GM04504 (cell line): ENCODE measurements around the gene NEDD4L.
A peak's percentile ranks its signal among the peaks of the same experiment; 100 is the strongest.

Source experiments
- DNase-seq: peaks from one replicate; pipeline ENCODE4 v3.0.0-alpha.2; 2012; ENCODE audit warnings: low read depth

The NEDD4L gene

GRCh38 chr18:58118536-58118935 is 74.5 kb downstream of the NEDD4L start:
- DNase-seq = no peak

- DNase-seq = no peak
Measured at GRCh38 chr18:58119819-58120218, 75.8 kb downstream of the NEDD4L start.

DNA sequence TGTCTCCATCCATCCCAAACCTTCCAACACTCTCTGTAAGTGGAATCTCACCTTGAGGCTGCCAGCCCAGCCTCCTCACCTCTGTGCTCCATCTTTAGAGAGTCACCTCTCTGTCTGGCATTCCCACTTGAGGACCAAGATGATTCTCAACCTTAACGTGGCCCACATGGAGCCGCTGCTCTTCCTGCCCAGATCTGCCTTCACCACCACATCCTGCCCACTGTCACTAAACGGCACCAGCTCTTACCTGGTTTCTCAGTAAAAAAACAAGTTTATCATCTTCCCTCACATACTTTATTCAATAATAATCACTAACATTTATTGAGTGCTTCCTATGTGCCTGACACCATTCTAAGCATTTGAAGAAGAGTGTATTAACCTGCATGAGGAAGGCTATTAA is 80.4 kb downstream of the NEDD4L start:
- no peak for DNase-seq

DNA sequence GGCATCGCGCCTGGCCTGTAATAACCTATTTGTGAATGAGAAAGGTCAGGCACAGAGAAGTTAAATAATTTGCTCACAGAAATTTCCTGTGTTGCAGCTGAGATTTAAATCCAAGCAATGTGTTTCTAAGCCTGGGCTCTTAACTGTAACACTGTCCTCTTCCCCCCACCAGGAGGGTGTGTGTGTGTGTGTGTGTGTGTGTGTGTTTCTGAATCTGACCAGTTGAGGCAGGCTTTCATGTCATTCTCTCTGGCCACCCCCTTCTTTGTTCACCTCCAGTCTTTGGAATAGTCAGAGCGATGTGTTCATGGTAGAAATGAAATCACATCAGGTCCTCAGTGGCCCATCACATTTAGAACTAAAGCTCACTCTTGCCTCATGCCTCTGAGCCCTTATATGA is 81.2 kb downstream of the NEDD4L start:
- DNase-seq = no peak

- no peak for DNase-seq
Measured at GRCh38 chr18:58125756-58126155, 81.7 kb downstream of the NEDD4L start.

DNA sequence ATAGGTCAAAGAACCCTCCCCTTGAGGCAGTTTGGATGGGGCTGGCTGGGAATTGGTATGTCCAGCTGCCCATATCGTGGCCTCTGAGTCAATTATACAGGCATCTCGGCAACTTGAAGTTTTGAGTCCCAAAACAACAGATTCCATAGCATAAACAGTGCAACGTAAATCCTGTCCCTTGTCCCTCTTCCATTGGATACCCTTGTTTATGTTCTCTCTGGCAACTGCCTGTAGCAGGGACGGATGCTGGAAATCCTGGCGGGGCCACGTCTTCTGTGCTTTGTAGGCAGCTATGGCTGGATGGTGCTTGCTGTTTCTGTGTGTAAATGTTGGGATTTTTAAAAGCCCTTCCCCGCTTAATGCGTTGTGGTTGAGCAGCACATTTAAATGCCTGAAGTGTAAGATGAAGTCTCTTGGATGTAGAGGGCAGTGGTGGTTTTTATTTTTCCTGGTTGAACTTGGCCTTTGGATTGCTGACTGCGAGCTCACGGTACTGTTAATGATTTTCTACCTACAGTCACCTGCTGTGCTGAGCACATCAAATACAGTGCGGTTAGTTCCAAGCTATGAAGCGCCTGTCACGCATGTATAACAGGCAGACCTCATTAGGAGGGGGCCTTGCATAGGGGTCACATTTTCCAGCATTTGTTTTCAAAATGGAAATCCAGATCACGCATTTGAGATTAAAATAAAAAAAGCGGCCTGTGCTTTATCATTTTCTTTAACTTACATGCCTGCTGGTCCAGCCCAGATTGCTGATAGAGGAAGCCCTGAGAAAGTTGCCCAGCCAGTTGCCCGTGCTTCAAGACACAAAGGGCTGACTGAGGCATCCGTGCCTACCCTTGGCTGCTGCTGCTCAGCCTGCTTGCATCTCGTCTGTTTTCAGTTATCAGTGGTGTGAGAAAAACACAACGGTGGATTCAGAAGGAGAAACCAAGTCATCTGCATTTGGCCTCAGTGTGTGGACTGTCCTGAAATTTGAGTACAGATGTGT is 84.7 kb downstream of the NEDD4L start:
- no peak for DNase-seq

GRCh38 chr18:58132595-58133261 is 88.7 kb downstream of the NEDD4L start:
- peak; percentile 6 for DNase-seq

DNA sequence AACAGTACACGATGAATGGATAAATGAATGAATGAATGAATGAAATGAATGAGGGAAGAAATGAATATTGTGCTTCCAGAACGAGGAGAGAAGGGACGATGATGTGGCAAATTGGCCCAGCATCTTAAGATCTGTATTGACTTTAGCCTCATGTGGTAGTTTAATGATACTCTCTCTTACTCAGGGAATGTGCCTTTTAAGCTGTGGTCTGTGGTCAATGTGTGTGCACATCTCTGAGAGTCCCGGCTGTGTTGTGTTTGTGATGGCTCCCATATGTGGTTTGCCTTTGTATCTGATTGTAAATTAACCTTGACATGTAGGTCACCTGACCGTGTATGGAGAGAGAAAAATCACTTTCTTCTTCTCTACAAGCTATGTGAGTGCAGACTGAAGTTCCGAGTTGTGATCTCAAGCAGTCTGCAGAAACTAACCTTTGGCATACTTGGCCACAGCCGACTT is 91.2 kb downstream of the NEDD4L start:
- peak; percentile 85 for DNase-seq

- DNase-seq = peak; percentile 30
Measured at GRCh38 chr18:58135701-58136331, 91.8 kb downstream of the NEDD4L start.

GRCh38 chr18:58136879-58137278 is 92.9 kb downstream of the NEDD4L start:
- DNase-seq = no peak

GRCh38 chr18:58139459-58140386 is 95.7 kb downstream of the NEDD4L start:
- no peak for DNase-seq

GRCh38 chr18:58140387-58141325 is 96.6 kb downstream of the NEDD4L start:
- DNase-seq = no peak

- no peak for DNase-seq
Measured at GRCh38 chr18:58143386-58143785, 99.4 kb downstream of the NEDD4L start.

DNA sequence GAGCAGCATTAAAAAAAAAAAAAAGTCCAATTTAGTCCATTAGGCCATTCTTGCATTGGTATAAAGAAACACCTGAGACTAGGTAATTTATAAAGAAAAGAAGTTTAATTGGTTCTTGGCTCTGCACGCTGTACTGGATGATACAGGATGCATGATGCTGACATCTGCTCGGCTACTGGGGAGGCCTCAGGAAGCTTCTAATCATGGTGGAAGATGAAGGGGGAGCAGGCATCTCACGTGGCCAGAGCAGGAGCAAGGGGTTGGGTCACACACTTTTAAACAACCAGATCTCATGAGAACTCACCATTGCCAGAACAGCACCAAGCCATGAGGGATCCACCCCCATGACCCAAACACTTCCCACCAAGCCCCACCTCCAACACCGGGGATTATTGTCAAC is 100.1 kb downstream of the NEDD4L start:
- DNase-seq = no peak

DNA sequence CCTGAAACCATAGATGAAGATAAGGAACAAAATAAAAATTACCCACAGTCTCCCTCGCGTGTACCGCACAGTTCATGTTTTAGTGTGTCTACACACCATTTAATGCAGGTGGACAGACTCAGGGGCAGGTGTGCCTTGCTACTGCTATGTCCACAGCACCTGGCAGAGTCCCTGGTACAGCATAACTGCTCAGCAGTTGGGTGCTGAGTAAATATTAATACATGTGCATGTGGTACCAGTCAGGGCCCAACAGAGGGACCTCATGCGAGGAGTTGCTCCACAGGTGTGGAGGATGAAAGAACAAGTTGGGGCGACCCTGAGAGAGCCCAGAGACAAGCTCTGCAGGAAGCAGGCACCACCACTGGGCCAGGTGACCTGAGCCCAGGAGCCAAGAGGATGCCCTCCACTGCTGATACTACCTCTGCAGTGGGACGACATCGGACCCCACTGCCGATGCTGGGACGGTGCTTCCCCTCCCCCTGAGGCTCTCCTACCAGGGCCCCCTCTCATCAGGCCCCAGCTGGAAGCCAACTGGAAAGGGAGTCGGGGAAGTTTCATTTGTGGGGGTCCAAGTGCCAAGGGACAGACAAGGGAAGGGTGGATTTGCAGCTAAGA is 100.8 kb downstream of the NEDD4L start:
- DNase-seq = no peak

DNA sequence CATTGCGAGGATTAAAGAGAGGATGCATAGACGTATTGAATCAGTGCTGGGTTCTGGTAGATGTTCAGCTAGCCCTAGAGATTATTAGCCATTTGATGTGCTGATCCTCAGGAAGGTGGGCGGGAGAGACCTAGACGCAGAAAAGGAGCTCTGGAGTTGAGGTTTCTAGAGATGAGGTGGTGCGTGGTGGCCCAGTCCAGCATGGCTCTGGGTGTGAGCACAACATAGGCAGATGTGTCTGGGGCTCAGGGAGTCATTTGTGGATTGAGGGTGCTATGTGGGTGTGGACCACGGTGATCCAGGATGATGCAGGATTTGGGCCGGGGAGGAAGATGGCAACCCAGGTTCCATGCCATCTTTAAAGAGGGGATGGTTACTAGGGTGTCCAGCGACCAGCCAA is 102.1 kb downstream of the NEDD4L start:
- DNase-seq = no peak

GRCh38 chr18:58148954-58149471 is 105.0 kb downstream of the NEDD4L start:
- no peak for DNase-seq

- DNase-seq = no peak
Measured at GRCh38 chr18:58150772-58151171, 106.7 kb downstream of the NEDD4L start.

GRCh38 chr18:58152216-58152615 is 108.2 kb downstream of the NEDD4L start:
- no peak for DNase-seq

GRCh38 chr18:58152891-58153290 is 108.9 kb downstream of the NEDD4L start:
- no peak for DNase-seq
